OCI-LY3 (cell line): ENCODE data around the gene TAF5.
"Not testable (repeated sequence)": the region's sequence is repeated elsewhere in the genome, so short reads cannot be mapped to it uniquely, and the experiment has no call there.

ENCODE experiments used
- H2AFZ ChIP-seq: fragments of 200-600, 300-600 bp; shearing (Covaris generic); 2 replicates; pipeline ENCODE4 v1.6.0; 2014; ENCODE audit warnings: antibody characterized with exemption, low read depth, low read length
- H3K27ac ChIP-seq: fragments of 200-600, 300-600 bp; sonication (generic); 2 replicates; pipeline ENCODE4 v1.5.1; 2014; ENCODE audit warnings: mild to moderate bottlenecking, low read length, moderate library complexity, mixed read lengths
- H3K27me3 ChIP-seq: fragments of 200-600, 300-600 bp; sonication (generic); 2 replicates; pipeline ENCODE4 v1.6.1; 2014; ENCODE audit warnings: low read depth, low read length, mixed read lengths
- H3K36me3 ChIP-seq: fragments of 200-600, 300-600 bp; sonication (generic); replicated peaks from 2 replicates; pipeline ENCODE3; 2014; ENCODE audit warnings: low read depth, low read length, mixed read lengths
- H3K4me1 ChIP-seq: fragments of 300-600, 200-600 bp; sonication (generic); 2 replicates; pipeline ENCODE4 v1.6.1; 2014; ENCODE audit warnings: low read length, mixed read lengths
- H3K4me2 ChIP-seq: fragments of 200-600, 300-600 bp; sonication (generic); 2 replicates; pipeline ENCODE4 v1.6.1; 2014; ENCODE audit warnings: low read length, mixed read lengths
- H3K4me3 ChIP-seq: fragments of 300-600, 200-600 bp; sonication (generic); 2 replicates; pipeline ENCODE4 v1.5.1; 2014; ENCODE audit warnings: antibody characterized with exemption, mild to moderate bottlenecking, low read length, moderate library complexity
- H3K79me2 ChIP-seq: fragments of 300-600, 200-600 bp; shearing (Covaris generic); 2 replicates; pipeline ENCODE4 v1.6.1; 2014; ENCODE audit warnings: mild to moderate bottlenecking, low read length, mixed read lengths
- H3K9ac ChIP-seq: fragments of 300-600, 200-600 bp; shearing (Covaris generic); 2 replicates; pipeline ENCODE4 v1.6.0; 2014; ENCODE audit warnings: mild to moderate bottlenecking, low read length, moderate library complexity
- H3K9me3 ChIP-seq: fragments of 200-600, 300-600 bp; shearing (Covaris generic); 2 replicates; pipeline ENCODE4 v1.6.1; 2014; ENCODE audit warnings: low read length, mixed read lengths; ENCODE audit not compliant: insufficient read depth
- H4K20me1 ChIP-seq: fragments of 200-600, 300-600 bp; sonication (generic); 2 replicates; pipeline ENCODE4 v1.6.1; 2016; ENCODE audit warnings: low read length, mixed read lengths; ENCODE audit not compliant: insufficient read depth
- CTCF ChIP-seq: fragments of 200-600, 300-600 bp; sonication (generic); IDR thresholded peaks from 2 replicates; pipeline ENCODE4 v1.5.1; 2014; ENCODE audit warnings: antibody characterized with exemption, low read length, low read depth
- EZH2phosphoT487 ChIP-seq: fragments of 200-600 bp; shearing (Covaris generic); IDR thresholded peaks from 2 replicates; pipeline ENCODE4 v1.6.1; 2018; ENCODE audit warnings: antibody characterized with exemption, mixed run types, low read depth

The TAF5 gene

DNA sequence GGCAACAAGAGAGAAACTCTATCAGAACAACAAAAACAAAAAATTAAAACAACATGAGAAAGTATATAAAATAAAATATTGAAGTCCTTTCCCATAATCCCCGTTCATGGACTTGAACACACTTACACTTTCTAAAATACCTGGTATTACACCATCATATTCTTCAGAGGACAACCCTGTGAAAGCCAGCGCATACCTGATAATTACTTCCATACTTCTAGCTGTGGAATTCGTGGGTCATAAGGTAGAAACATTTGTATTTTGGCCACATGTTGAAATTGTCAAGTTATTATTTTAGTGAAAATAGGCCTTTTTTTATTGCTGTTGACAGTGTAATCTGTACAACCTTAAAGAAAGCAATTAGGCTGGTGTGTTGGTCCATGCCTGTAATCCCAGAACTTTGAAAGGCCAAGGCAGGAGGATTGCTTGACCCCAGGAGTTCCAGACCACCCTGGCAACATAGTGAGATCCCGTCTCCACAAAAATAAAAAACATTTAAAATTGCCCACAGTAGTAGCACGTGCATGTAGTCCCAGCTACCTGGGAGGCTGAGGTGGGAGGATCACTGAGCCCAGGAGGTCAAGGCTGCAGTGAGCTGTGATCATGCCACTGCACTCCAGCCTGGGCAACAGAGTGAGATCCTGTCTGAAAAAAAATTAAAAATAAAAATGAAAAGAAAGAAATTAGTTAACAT lies 11.7 kb upstream of the TAF5 start:
- TF ChIP-seq EZH2phosphoT487 (no peak), CTCF (no peak)
- Histone ChIP-seq H3K27ac (no peak overlapping the region), H3K79me2 (peaks cover 3% of the 10 kb centered on the region; the same call in 1 of the 2 replicates), H3K4me3 (no peak overlapping the region), H2AFZ (no peak overlapping the region), H4K20me1 (no peaks in the 10 kb centered on the region), H3K9ac (no peak overlapping the region), H3K36me3 (no peaks in the 10 kb centered on the region), H3K4me2 (no peak overlapping the region), H3K27me3 (no peaks in the 10 kb centered on the region), H3K9me3 (no peaks in the 10 kb centered on the region), H3K4me1 (peaks cover 5% of the 10 kb centered on the region; the same call in 1 of the 2 replicates)

GRCh38 chr10:103359493-103359892 lies 8.3 kb upstream of the TAF5 start:
- not testable (repeated sequence) for H3K4me1 ChIP-seq, H3K4me3 ChIP-seq, H3K79me2 ChIP-seq, H3K27ac ChIP-seq, H3K9me3 ChIP-seq, H3K9ac ChIP-seq, H4K20me1 ChIP-seq, H3K27me3 ChIP-seq, H2AFZ ChIP-seq, H3K36me3 ChIP-seq, H3K4me2 ChIP-seq

DNA sequence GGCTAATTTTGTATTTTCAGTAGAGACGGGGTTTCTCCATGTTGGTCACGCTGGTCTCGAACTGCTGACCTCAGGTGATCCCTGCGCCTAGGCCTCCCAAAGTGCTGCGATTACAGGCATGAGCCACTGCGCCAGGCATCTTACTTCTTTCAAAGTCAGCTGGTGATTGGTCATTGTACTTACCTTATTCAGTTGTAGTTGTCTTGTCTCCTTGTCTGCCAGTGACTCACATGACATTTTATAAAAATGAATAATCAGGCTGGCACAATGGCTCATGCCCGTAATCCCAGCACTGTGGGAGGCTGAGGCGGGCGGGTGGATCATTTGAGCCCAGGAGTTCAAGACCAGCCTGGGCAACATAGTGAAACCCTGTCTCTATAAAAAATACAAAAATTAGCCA lies 7.0 kb upstream of the TAF5 start:
- H3K4me2 ChIP-seq, H3K9me3 ChIP-seq, H3K4me1 ChIP-seq, H3K27ac ChIP-seq, H2AFZ ChIP-seq, H3K36me3 ChIP-seq, H4K20me1 ChIP-seq, H3K27me3 ChIP-seq, H3K9ac ChIP-seq, H3K4me3 ChIP-seq, H3K79me2 ChIP-seq: not testable (repeated sequence)

DNA sequence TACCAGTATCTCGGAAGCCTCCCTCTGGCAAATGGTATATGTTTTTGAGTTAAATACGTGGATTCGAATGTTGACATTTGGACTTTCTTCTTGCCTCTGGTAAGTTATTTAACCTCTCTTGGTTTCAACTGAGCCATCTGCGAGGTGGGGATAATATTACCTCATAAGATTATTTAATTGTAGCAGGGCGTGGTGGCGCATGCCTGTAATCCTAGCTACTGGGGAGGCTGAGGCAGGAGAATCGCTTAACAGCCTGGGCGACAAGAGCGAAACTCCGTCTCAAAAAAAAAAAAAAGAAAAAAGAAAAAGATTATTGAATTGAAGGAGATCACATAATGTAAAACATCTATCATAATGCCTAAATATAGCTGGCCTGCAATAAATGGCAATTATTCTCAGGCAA lies 396 bp upstream of the TAF5 start:
- H3K4me2 ChIP-seq = peak overlapping the region; percentile 76
- H3K27ac ChIP-seq = peak overlapping the region; percentile 58
- TF ChIP-seq EZH2phosphoT487 = no peak
- no peak for TF ChIP-seq CTCF
- H3K79me2 ChIP-seq = peaks cover 32% of the 10 kb centered on the region
- H2AFZ ChIP-seq = peak overlapping the region; percentile 79; the same call in 1 of the 2 replicates
- H3K36me3 ChIP-seq = no peaks in the 10 kb centered on the region
- H3K27me3 ChIP-seq = no peaks in the 10 kb centered on the region
- H3K4me1 ChIP-seq = peaks cover 2% of the 10 kb centered on the region; the same call in 1 of the 2 replicates
- H3K9me3 ChIP-seq = no peaks in the 10 kb centered on the region
- peak overlapping the region; percentile 53 for H3K9ac ChIP-seq
- H3K4me3 ChIP-seq = peak overlapping the region; percentile 86
- no peaks in the 10 kb centered on the region for H4K20me1 ChIP-seq

DNA sequence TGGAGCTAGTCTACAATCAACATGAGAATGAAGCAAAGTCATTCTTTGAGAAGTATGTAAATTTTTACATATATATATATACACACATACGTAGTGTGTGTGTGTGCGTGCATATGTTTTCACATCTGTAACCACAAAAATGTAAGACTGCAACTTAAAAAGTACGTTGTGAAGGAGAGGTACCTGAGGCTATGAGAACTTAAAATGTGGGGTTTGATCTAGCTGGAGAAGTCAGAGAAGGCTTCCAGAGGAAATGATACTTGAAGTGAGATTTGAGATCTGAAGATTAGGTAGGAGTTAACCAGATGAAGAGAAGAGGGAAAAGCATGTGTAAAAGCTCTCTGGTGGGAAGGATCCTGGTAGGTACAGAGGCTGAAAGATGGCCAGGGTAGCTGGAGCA lies 5.8 kb downstream of the TAF5 start:
- Histone ChIP-seq H3K27ac (no peak overlapping the region), H2AFZ (no peak overlapping the region), H3K27me3 (no peaks in the 10 kb centered on the region), H4K20me1 (no peaks in the 10 kb centered on the region), H3K4me3 (no peak overlapping the region), H3K9ac (no peak overlapping the region), H3K79me2 (peaks cover 28% of the 10 kb centered on the region), H3K9me3 (no peaks in the 10 kb centered on the region), H3K4me1 (peaks cover 7% of the 10 kb centered on the region), H3K4me2 (no peak overlapping the region), H3K36me3 (peaks cover 10% of the 10 kb centered on the region)
- TF ChIP-seq EZH2phosphoT487 = no peak
- TF ChIP-seq CTCF = no peak
